ENCODE data around the gene KCNK15.

KCNK15 gene

GRCh38 chr20:44787299-44787698 is 41.6 kb downstream of the KCNK15 start:
- Histone ChIP-seq H3F3A (ENCODE audit: insufficient read depth, low read length) (no peaks in the 10 kb centered on the region), H3K9me3 (ENCODE audit: low read length) (no peaks in the 10 kb centered on the region), H3K9ac (ENCODE audit: low read length) (no peak overlapping the region), H3K9me2 (ENCODE audit: low read depth, low read length) (no peaks in the 10 kb centered on the region), H4K20me1 (ENCODE audit: insufficient read depth, low read length) (no peaks in the 10 kb centered on the region), H3K4me3 (ENCODE audit: low read depth, low read length, poor library complexity, severe bottlenecking) (no peak overlapping the region), H3K4me2 (ENCODE audit: low read length) (no peak overlapping the region), H3K27me3 (ENCODE audit: insufficient read depth, low read length) (no peaks in the 10 kb centered on the region), H3K36me3 (ENCODE audit: insufficient read depth, low read length) (no peaks in the 10 kb centered on the region), H3K4me1 (ENCODE audit: insufficient read depth, low read length, severe bottlenecking) (no peaks in the 10 kb centered on the region), H3K27ac (ENCODE audit: low read depth, low read length, poor library complexity, severe bottlenecking) (no peak overlapping the region), H2AFZ (ENCODE audit: low read length) (no peak overlapping the region), H3K79me2 (ENCODE audit: insufficient read depth, low read length) (no peaks in the 10 kb centered on the region)
- TF ChIP-seq CTCF (IDR thresholded peaks at IDR 0.05; ENCODE audit: low read length): no peak
- no peak for TF ChIP-seq EZH2 (IDR thresholded peaks at IDR 0.05; ENCODE audit: borderline replicate concordance, low read length)

- Histone ChIP-seq H3K27me3 (ENCODE audit: insufficient read depth, low read length) (no peaks in the 10 kb centered on the region), H3K9me3 (ENCODE audit: low read length) (no peaks in the 10 kb centered on the region), H4K20me1 (ENCODE audit: insufficient read depth, low read length) (no peaks in the 10 kb centered on the region), H3K4me2 (ENCODE audit: low read length) (no peak overlapping the region), H2AFZ (ENCODE audit: low read length) (no peak overlapping the region), H3K9me2 (ENCODE audit: low read depth, low read length) (no peaks in the 10 kb centered on the region), H3K27ac (ENCODE audit: low read depth, low read length, poor library complexity, severe bottlenecking) (no peak overlapping the region), H3K4me3 (ENCODE audit: low read depth, low read length, poor library complexity, severe bottlenecking) (no peak overlapping the region), H3K9ac (ENCODE audit: low read length) (no peak overlapping the region), H3F3A (ENCODE audit: insufficient read depth, low read length) (no peaks in the 10 kb centered on the region), H3K4me1 (ENCODE audit: insufficient read depth, low read length, severe bottlenecking) (no peaks in the 10 kb centered on the region), H3K36me3 (ENCODE audit: insufficient read depth, low read length) (no peaks in the 10 kb centered on the region), H3K79me2 (ENCODE audit: insufficient read depth, low read length) (no peaks in the 10 kb centered on the region)
- TF ChIP-seq CTCF (IDR thresholded peaks at IDR 0.05; ENCODE audit: low read length): no peak
- TF ChIP-seq EZH2 (IDR thresholded peaks at IDR 0.05; ENCODE audit: borderline replicate concordance, low read length): no peak
These were observed 43.2 kb downstream of the KCNK15 start for GRCh38 chr20:44788706-44789456.

- H3K9me3 ChIP-seq (ENCODE audit: low read length): no peaks in the 10 kb centered on the region
- H3K9me2 ChIP-seq (ENCODE audit: low read depth, low read length): no peaks in the 10 kb centered on the region
- H4K20me1 ChIP-seq (ENCODE audit: insufficient read depth, low read length): no peaks in the 10 kb centered on the region
- no peak overlapping the region for H3K27ac ChIP-seq (ENCODE audit: low read depth, low read length, poor library complexity, severe bottlenecking)
- no peaks in the 10 kb centered on the region for H3F3A ChIP-seq (ENCODE audit: insufficient read depth, low read length)
- no peaks in the 10 kb centered on the region for H3K36me3 ChIP-seq (ENCODE audit: insufficient read depth, low read length)
- H3K27me3 ChIP-seq (ENCODE audit: insufficient read depth, low read length): no peaks in the 10 kb centered on the region
- H3K4me2 ChIP-seq (ENCODE audit: low read length): no peak overlapping the region
- no peak for TF ChIP-seq EZH2 (IDR thresholded peaks at IDR 0.05; ENCODE audit: borderline replicate concordance, low read length)
- no peak for TF ChIP-seq CTCF (IDR thresholded peaks at IDR 0.05; ENCODE audit: low read length)
- no peak overlapping the region for H3K9ac ChIP-seq (ENCODE audit: low read length)
- H2AFZ ChIP-seq (ENCODE audit: low read length): no peak overlapping the region
- H3K79me2 ChIP-seq (ENCODE audit: insufficient read depth, low read length): no peaks in the 10 kb centered on the region
- H3K4me1 ChIP-seq (ENCODE audit: insufficient read depth, low read length, severe bottlenecking): no peaks in the 10 kb centered on the region
- H3K4me3 ChIP-seq (ENCODE audit: low read depth, low read length, poor library complexity, severe bottlenecking): no peak overlapping the region
These were observed 45.2 kb downstream of the KCNK15 start for GRCh38 chr20:44790638-44791393.

All from OCI-LY1 (cell line).